Loucy (cell line): Measurements from ENCODE around the gene PIGC.

ENCODE experiments used
- CTCF ChIP-seq: fragments of 200-600 bp; sonication (generic); conservative IDR thresholded peaks from 2 replicates; pipeline ENCODE4 v1.5.1; 2014; ENCODE audit warnings: mild to moderate bottlenecking, antibody characterized with exemption, low read length
- EZH2phosphoT487 ChIP-seq: fragments of 200-600 bp; IDR thresholded peaks from 2 replicates; pipeline ENCODE4 v1.6.1; 2018; ENCODE audit warnings: antibody characterized with exemption, mild to moderate bottlenecking, moderate library complexity, borderline replicate concordance

DNA sequence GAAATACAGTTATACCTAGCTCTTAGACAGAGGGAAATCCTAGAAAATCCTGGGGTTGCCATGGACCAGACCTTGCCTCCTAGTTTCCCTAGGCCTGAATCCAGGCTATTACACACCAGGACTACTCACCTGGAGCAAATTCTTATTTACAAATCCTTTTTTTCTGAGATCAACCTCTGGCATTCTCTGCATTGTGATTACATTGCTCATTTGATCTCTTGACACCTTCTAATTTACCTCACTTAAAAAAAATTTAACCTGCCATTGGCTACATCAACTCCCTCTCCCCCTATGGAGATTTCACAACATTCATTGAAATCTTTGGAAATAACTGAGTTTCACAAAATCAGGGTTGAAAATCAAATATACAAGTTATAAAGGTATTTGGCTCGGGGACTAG, 26.3 kb downstream of the PIGC start:
- TF ChIP-seq CTCF (no peak), EZH2phosphoT487 (no peak)
